Midbrain (tissue), 1 donor: ENCODE data around the gene PARP11.
"Not testable (repeated sequence)": the region's sequence is repeated elsewhere in the genome, so short reads cannot be mapped to it uniquely, and the experiment has no call there.

Experiments
- DNase-seq: peaks from one replicate; lab custom pipeline; 2025; lab: John Stamatoyannopoulos, UW

PARP11 gene

DNA sequence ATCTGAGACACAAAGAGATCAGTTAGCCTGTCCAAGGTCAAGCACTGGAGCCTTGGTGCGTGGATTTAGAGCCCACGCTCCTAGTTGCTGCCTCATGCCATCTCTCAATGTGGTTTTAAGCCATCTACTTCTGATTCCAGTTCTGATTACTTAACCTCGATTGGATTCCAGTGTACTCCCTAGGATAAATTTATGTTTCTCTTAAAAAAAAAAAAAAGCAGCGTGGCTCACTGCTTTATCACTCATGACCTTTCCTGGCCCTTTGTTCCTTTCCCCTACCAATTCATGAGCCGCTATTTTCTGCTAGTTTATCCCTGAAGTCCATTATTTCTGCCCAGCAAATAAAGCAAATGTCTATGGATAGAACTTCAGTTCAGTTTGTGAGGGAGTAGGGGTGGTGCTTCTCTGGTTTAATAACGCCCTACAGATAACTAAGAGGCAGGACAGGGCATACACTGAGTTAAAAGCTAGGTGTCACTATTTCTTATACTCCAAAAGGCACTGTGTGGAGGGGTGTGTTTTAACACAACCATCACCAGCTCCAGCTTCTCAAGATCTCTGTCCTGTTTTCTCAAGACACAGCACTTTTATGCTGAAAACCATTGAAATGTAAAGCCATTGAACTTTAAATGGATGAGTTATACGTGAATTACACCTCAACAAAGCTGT lies 9.8 kb upstream of the PARP11 start:
- DNase-seq, result no peak

DNA sequence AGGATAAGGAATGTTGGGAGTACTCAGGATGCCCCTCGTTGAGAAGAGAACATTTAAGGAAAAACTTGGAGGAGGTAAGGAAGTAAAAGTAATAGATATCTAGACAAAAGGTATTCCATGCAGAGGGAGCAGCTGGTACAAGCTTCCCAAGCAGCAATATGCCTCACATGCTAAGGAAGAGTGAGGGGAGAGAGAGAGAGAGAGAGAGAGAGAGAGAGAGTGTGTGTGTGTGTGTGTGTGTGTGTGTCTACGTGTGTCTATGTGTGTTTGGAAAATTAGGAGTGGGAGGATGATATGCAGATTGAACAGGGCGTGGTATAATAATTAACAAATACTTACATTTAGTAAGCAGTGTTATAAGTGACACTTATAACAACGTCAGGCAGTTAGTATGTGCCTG lies 9.2 kb upstream of the PARP11 start:
- no peak for DNase-seq

DNA sequence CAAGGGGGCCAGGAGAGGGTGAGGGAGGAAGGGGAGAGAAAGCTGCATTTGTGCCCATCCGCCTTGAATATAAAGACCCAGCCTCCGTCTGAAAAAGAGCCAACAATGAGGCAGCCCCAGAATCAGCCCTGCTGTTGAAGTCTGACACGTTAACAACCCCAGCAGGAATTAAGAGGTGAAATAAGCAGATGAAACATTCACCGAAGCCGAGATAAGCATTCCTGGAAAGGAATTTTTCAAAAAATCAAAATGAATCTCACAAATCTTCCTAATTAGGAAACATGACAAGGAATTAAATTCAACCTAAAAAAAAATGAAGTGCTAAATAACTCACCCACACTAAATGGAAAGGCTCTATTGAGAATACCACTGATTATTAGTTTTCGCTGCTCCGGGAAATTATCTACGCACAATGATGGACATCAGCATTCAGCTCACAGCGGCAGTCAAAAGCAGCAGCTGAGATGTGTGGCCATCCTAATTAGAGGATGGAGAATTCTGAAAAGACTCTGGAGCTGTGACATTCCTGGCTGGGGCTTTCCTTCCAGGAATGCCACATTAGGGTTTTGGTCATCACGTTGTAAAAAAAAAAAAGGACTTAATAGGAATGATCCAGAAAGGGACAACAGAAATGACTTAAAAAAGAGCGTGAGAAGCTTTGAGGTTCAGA lies 8.2 kb upstream of the PARP11 start:
- DNase-seq, result no peak

DNA sequence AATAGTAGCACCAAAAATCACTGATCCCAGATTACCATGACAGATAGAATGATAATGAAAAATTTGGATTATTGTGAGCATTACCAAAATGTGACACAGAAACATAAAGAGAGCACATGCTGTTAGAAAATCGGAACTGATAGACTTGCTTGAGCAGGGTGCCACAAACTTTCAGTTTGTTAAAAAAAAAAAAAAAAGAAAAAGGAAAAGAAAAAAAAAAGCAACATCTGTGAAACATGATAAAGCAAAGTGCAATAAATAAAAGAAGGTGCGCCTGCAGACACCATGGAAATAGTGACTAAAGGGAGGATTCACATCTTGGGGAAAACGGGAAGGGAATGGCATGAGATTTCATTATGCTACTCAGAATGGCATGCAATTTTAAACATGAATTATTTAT lies 6.6 kb upstream of the PARP11 start:
- DNase-seq, result no peak

DNA sequence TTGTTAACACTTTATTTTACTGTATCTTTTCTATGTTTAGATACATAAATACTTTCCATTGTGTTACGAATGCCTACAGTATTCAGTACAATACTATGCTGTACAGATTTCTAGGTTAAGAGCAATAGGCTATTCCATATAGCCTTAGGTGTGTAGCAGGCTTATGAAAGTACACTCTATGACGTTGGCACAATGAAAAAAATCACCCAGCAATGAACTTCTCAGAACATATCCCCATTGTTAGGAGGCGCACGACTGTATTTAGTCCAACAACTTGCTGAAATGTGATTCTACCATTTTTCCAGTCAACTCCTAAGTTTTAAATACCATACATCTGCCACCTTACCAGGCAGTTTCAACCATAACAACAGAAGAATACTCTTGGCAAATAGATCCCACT lies 1.8 kb downstream of the PARP11 start:
- no peak for DNase-seq

DNA sequence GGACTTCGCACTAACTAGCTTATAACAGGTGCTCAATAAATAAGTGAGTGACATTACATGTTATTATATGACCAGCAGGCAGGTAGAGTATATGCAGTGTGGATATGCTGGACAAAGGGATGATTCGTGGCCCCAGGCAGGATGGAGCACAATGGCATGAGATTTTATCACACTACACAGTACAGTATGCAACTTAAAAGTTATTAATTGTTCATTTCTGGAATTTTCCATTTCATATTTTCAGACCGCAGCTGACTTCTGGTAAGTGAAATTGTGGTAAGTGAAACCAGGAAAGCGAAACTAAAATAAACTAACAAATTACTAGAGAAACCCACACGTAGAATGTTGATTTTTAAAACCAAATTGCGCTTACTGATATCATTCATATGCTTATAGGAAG lies 3.3 kb downstream of the PARP11 start:
- DNase-seq, result no peak

DNA sequence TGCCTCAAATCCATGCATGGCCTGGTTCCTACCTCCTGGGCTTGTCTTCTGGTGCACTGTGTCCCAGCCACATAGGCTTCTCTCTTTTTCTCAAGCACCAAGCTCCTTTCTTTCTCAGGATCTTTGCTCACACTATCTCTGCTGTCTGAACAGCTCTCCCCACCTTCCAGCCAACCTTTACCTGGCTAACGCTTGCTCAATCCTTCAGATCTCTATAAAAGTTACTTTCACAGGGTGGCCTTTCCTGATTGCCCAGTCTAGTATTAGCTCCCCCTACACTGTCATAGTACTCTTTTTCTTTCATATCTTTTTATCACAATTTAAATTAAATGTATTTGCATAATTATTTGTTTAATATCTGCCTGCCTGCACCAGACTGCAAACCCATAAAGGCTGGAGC lies 3.8 kb downstream of the PARP11 start:
- no peak for DNase-seq

DNA sequence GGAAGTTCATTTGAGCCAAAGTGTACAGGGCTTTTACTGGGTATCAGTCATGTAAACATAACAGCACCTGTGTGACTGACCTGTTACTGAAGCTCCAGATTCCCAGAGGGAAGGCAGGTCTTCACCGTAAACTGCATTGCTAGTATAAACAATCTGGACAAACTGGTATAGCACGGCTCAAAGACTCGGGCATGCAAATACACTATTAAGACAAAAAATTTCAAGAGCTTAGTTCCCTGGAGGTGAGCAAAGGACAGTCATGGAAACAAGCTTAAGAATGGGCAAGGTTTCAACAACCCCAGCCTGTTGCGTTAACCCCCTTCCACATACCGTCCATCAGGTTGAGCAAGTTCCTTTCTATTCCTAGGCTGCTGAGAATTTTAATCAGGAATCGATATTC lies 9.4 kb downstream of the PARP11 start:
- no peak for DNase-seq

DNA sequence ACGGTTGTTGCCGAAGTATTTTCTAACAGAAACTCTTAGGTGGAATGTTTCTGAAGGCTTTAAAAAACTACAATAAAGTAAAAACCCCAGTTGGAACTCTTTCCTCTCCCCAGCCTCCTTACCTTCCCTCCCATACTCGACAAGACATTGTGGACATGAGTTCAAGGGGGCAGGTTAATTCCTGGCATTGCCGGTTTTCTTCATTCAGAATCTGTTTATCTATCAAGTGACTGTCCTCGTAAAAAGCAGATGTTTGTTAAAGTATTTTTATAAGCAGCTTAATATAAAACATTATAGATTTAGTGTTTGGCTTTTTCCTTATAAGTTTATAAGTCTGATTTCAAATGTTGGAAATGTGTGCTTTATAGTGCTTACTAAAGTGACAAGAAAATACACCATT lies 30.7 kb downstream of the PARP11 start:
- DNase-seq, result no peak

DNA sequence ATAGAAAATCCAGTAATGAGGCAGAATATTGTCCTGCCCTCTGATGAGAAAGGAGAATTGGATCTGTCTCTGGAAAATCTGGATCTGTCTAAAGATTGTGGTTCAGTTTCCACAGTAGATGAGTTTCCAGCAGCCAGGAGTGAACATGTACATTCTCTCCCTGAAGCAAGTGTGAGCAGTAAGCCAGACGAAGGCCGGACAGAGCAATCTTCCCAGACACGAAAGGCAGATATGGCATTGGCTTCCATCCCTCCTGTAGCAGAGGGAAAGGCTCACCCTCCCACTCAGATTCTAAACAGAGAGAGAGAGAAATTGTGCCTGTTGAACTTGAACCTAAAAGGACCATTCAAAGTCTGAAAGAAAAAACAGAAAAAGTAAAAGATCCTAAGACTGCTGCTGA lies 31.4 kb downstream of the PARP11 start:
- no peak for DNase-seq

DNA sequence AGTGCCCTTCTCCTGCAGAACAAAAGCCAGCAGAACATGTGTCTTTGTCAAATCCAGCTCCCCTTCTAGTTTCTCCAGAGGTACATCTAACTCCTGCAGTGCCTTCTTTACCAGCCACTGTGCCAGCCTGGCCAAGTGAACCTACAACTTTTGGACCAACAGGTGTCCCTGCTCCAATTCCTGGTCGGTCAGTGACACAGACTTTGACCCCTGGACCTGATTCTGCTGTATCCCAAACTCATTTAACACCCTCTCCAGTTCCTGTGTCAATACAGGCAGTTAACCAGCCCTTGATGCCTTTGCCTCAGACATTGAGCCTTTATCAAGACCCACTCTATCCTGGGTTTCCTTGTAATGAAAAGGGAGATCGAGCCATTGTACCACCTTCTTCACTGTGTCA lies 32.4 kb downstream of the PARP11 start:
- DNase-seq, result not testable (repeated sequence)

DNA sequence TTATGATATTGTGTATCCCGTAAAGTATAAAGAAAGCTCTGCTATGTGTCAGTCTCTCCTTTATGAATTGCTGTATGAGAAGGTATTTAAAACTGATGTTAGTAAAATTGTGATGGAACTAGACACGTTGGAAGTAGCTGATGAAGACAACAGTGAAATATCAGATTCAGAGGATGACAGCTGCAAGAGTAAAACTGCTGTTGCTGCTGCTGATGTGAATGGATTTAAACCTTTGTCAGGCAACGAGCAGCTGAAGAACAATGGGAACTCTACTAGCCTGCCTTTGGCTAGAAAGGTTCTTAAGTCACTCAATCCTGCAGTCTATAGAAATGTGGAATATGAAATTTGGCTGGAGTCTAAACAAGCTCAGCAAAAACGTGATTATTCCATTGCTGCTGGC lies 33.5 kb downstream of the PARP11 start:
- not testable (repeated sequence) for DNase-seq

DNA sequence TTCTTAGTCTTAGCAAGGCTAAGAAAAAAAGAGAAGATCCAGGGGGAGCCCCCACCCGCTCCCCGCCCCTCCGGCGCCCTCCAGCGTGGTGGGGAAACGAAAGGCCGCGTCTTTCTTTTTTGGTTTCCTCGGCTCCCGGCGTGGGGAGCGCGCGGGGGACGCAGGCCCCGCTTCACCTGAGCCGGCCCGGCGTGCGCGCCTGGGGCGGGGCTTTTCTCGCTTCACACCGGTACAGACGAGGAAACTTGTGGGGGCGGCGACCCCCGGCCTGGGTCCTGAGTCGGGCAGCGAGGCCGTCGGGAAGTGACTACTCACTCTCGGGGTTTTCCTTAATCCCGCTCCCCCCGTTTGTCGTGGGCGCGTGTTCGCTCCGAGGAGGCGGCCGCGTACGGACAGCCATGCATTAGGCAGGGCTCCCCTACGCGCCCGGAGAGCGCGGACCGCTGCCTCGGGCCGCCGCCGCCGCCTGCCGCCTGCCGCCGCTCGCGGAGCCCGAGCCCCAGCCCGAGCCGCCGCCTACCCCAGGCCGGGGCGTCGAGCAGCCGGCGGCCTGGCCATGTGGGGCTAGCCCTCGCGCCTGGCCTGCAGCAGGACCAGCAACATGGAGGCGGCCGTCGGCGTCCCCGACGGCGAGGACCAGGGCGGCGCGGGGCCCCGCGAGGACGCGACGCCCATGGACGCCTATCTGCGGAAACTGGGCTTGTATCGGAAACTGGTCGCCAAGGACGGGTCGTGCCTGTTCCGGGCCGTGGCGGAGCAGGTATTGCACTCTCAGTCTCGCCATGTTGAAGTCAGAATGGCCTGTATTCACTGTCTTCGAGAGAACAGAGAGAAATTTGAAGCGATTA lies 34.3 kb downstream of the PARP11 start:
- not testable (repeated sequence) for DNase-seq

DNA sequence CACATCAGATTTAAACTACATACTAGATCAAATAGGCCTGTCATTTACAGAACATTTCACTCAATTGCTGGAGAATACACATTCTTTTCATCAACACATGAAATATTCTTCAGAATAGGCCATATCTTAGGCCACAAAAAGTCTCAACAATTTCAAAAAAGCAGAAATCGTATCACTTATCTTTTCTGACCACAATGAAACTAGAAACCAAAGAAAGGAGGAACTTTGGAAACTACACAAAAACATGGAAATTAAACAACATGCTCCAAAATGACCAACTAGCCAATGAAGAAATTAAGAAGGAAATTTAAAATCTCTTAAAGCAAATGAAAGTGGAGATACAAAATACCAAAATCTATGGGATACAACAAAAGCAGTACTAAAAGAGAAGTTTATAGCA lies 35.1 kb downstream of the PARP11 start:
- DNase-seq, result no peak

DNA sequence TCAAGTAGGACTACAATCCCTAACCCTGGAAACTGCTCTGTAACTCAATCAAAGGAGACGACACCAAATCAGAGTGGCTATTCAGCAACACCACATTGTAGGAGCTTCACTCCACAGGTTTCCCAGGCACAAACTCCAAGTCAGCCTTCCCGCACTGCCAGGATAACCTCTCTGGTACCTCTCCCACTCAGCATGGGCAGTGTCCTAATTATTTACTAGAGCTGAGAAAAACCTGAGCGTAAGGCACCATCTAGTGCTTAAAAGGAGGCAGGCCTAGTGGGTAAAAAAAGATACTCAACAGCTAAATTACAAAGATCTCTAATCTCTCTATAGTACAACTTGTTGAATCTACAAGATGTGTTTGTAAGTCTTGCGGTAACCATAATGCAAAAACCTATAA lies 36.1 kb downstream of the PARP11 start:
- DNase-seq, result no peak

DNA sequence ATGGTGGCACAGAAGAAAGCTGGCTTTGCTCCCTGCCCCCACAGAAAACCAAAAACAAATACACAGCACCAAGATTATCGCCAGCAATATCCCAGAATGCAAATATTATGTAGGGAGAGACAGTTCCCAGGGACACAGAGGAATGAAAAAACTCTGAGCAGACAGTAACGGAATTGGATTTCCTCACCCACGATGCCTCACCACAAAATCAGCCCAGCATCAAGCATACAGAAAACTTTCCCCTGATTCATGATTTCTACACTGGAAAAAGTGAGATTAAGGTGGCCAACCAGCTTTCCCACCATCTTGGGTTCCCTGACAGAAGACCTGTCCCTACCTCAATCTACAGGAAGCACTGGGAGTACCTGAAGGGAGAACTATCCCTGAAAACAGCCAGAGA lies 36.6 kb downstream of the PARP11 start:
- DNase-seq, result no peak

DNA sequence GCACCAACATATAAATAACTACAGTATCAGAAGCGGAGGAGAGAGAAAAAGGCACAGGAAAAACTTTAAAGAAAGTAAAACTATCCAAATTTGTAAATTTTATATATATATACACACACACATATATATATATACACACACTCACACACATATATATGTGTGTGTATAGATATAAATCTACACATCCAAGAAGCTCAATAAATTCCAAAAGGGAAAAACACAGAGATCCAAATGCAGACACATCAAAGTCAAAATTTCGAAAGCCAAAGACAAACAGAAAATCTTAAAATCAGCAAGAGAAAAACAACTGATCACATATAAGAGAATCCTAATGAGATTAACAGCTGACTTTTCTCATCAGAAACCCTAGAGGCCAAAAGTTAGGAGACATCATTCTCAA lies 37.3 kb downstream of the PARP11 start:
- no peak for DNase-seq

DNA sequence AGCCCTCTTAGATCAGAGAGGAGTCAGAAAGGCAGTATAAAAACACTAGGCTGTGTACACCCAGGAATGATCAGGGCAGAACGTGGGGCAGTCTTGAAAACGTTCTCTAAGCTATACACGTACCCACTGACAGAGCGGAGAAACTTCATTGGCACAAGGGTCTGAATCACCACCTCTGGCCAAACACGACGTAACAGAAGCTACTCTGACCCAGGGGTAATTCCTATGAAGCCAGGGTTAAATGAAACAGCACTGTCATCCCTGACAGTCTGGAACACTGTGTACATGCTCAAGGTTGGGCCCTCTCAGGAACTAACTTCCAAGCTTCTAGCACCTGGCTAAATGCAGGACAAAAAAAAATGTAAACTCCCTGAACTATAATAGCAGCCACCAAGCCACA lies 38.4 kb downstream of the PARP11 start:
- no peak for DNase-seq

DNA sequence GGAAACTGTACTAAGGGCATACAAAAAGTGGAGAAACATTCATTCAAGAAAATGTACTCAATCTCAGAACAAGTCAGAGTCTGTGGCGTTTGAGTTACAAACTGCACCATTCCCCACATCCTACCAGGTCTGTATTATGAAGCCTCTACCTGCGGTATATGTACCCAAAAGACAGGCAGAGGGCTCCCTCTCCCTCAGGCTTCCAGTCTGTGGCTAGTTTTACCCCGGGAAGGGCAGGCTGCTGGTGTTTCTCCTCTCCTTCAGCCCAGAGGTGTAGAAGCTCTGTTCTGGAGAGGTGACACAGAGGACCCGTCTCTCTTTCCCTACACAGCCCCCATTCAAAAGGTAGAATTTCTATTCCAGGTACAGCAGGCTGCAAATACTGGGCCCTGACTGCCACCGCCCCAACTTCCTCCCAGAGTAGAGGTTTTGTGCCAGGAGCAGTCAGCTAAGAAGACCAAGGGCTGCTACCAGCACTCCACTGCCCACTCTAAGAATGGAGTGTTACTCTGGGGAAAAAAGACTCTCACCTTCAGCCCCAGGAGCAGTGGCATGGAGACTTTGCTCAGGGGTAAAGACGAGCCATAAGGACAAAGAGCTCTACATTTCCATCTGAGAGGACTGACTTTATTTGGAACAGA lies 39.4 kb downstream of the PARP11 start:
- DNase-seq, result no peak

DNA sequence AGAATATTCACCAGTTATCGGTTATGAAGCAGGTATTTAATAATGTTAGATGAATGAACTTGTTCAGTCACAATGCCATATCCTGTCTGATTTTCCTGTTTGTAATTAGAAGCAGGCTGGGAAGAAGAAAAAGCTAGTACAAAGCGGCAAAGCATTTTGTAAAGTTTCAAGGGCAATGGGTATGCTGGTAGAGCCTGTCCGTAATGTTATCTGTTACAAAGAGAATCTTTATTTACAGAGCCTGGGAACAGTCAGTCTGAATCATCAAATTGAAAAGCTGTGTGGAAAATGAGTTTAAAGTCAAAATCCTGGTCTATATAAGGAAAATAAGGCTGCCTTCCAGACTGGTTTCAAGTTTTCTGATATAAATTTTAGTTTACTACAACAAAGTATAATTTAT lies 40.5 kb downstream of the PARP11 start:
- no peak for DNase-seq

DNA sequence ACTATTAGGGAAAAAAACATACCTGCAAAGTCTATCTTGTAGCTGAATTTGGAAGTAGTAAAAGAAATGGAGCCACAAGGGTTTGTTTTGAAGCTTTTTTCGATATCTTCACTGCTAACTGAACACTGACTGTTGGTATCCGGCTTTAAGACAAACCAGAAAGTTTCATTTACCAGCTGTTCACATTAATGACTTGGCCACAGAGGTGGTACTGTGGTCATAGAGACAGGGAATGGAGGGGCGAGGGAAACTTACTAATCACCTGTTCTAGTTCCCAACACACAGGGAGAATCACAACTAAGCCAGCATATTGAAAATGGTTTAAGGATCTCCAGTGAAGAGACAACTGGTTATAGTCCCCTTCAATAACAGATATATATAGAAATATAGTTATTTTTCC lies 44.3 kb downstream of the PARP11 start:
- DNase-seq, result no peak

DNA sequence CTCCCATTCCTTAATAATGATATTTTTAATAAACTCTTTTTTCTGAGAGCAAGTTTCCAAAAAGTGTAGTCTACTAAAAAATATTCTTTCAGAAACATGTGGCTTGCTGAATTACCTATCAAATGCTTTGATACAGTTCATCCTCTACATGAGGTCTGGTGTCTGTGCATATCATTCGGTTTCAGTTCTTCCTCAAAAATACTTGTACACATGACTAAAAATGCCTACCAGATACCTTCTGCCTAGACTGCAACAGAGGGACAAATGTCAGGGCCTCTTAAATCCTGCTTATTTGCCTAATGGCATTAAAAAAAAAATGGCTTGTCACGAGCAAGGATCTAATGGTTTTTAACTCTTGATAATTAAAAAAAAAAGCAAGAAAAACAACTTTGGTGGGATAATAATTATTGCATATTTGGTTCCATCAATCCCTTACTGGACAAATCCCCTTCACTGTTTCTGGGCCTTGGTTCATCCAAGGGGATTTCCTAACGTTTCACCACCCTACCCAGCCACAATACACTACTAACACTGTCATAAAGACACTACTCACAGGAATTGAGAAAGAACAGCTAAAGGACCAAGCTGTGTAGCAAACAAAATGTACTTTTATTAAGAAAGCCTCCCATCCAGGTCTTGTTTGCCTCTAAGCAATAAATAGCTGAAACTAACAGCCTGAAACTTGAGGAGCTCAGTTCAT lies 45.7 kb downstream of the PARP11 start:
- DNase-seq, result no peak
